HG03097 (cell line): ENCODE measurements around the gene GLRA1.
"Not testable (repeated sequence)": the region's sequence is repeated elsewhere in the genome, so short reads cannot be mapped to it uniquely, and the experiment has no call there.

Experiments used
- ATAC-seq: cut with Tn5 transposase; IDR thresholded peaks from one replicate; pipeline ENCODE4 v1.9.1; 2021; ENCODE audit not compliant: unreplicated experiment, low FRiP score

Gene GLRA1

DNA sequence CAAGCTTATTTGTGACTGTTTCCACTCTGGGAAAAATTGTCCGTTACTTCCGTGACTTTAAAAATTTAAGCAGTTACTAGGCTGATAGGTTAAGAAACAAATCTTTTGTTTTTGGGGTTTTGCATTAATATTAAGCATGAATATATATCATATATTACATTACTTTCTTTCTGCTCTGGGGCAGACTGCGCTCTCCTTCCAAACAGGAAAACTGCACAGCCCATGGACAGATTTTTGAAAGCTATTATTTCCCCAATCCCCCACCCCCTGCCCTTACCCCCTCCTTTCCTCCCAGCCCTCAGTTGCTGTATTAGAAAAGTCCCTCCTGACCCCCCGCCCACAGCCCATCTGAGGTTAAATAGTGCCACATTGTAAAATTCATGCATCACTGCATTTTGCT, 102.5 kb downstream of the GLRA1 start:
- ATAC-seq, result no peak

DNA sequence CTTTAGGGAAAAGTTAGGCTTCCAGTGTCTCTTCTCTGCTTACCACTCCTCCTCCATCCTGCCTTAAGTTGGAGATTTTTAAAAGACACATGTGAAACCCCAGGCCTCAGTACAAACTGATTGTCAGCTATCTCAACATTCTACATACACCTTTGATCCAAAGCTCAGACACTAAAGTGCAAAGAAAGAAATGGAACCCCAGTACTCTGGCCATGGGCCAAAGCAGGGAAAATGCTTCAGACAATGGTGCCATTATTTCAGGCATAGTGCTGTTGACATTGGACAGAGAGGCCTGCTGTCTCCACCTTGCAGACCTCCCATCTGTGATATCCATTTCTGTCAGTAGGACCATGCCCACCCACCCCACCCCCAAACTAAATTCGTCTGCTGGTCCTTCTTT, 103.7 kb downstream of the GLRA1 start:
- no peak for ATAC-seq

DNA sequence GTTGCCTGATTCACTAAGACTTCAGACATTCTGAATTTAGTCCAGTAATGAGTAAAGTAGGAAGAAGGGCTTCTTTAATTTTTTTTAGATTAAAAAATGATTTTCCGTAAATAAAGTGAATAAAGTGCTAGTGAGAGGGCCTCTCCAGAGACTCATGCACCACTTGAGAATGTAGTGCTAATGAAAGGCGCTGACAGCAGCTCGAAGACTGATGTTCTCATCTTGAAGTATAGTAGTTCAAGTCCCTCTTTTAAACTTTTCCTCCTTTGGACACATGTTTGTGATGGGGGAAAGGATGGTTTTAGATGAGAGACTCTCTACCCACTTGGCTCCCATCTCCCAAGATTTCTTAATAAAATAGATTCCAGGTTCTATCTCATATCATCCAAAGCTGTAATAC, 104.4 kb downstream of the GLRA1 start:
- ATAC-seq, result no peak

DNA sequence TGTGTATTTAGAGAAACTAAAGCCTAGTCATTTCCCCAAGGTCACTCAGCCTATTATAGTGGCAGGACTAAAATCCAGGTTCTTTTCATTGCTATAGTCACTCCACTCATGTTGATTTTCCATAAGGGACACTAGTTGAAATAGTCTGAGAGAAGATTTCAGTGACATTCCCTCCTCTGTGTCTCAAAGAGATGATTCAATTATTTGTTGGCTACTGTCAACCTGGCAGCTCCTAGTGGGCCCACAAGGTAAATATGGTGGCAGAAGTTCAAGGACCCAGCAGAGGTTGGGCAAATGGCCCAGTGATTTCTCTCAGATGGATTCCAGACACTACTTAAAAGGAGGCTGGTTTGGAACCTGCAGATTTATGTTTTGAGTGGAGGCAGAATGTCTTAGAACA, 104.8 kb downstream of the GLRA1 start:
- ATAC-seq, result no peak

DNA sequence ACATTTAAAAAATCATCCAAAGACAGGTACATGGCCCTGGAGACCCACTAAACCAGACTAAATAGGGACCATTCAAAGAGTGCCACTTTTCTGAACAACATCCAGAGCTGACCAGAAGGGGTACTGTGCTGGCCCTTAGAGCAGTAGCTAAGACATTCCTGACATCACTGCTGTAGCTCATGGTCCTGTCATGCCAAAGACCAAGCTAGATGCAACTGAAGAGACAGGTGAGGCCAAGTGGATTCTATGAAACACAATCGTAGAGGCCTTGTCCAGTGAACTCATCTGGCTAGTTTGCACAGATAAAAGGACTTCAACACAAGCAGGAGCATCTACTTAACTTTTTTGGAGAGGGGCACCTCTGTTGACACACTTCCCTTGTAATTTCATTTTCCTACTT, 109.6 kb downstream of the GLRA1 start:
- ATAC-seq, result no peak

DNA sequence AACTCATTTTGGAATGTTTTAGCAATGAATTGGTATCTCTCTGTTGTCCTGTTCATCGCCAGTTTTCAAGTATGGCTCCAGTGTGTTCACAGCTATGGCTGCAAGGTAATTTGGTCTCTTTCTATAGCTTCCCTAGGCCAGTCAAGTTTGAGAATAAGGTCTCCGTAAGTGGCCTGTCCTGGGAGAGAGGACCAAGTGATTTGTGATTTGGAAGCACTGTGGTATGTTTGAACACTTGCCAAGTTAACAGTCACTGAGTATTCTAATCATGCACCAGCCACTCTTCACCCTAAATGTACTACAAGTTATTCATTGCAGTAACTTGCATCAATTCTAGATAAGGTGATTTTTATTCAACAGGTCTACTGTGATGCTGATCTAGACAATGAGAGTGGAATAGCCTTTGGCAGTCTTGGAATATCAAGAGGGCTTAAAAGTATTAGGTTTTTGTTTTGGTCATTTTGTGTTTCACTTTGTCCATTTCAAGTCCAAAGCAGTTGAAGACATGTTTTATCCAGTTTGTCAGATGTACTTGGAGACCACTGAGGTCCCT, 111.8 kb downstream of the GLRA1 start:
- ATAC-seq, result no peak

DNA sequence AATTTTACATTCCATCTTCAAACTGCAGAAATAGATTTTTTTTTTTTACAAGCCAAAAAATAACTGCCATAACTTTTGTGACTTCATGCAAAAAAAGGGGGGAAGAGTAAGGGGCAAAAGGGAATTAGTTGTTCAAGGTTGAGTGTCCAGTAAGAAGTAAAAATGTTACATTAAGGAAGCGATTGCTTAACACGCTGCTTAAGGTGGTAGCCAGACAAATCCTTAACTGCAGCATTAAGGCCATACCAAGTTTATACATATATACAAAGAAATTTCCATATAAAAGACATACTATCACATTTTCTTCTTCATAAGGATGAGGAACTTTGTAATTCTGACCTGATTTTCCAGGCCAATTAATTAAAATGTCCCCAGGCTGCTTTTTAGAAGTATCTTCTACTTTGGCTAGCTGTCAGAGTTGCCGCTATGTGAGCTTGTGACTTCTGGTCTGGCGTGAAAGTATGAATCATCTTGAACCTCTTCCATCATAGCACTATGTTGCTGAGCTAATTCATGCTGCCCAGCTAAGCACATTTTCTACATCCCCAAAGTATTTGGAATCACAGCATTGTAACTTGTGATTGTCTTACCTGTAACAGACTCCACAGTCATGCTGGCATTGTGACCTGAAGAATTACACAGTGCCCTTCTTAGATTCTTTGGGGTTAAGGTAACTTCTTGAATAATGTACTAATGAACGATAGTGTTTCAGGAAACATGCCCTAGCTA, 112.9 kb downstream of the GLRA1 start:
- ATAC-seq, result no peak

DNA sequence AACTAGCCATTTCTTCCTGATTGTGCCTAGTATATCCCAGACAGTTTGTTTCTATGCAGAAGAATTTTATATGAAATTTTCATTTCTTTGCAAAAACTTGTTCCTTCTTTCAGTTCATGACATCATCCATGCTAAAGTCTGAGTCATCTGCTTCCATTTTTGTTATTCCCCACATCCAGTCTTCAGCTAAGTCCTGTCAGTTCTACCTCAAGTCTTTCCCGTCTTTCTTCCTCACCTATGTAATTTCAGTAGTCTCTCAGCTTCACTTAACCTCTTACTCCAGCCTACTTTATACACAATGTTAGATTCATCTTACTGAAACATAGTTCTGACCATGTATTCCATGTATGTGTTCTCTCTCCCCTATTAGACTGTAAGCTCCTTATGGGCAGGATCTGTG, 113.8 kb downstream of the GLRA1 start:
- ATAC-seq, result no peak

DNA sequence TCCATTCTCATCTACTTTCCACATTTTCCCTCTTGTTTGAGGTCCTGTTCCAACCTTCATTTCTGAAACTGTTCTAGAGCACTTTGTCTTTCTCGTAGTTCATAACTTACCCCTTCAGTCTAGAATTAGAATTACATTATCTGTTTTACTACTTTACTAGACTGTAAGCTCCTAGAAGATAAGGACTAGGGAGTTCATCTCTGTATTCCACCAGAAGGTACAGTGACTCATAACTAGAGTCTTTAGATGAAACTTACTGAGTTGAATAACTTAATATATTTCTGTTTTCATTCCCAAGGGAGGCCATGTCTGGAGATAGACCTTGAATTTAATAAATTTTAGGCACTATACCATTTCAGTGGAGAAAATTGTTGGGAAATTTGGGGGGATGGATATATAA, 114.2 kb downstream of the GLRA1 start:
- ATAC-seq, result no peak

DNA sequence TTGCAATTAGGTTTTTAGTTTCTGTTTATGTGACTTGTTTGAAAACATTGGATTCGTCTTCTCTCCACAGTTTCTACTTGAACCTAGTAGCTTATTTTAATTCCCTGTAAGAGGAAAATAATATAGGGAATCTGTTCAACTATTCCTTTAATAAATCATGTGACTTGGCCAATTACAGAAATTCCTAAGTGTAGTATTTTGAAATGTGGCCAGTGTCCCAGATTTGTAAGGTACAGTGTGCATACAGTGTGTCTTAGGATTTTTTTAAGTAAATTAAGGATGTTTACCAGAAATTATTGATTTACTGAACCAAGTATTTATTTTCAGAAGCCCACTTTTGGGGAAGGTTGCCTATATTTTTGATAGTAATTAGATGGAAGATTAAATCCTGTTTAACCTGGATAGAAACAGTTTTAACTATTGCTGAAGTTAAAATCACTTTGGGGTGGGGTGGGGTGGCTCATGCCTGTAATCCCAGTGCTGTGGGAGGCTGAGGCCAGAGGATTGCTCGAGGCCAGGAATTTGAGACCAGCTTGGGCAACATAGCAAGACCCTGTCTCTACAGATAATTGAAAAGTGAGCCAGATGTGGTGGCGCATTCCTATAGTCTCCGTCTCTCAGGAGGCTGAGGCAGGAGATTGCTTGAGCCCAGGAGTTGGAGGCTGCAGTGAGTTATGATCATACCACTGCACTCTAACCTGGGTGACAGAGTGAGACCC, 116.0 kb downstream of the GLRA1 start:
- no peak for ATAC-seq

DNA sequence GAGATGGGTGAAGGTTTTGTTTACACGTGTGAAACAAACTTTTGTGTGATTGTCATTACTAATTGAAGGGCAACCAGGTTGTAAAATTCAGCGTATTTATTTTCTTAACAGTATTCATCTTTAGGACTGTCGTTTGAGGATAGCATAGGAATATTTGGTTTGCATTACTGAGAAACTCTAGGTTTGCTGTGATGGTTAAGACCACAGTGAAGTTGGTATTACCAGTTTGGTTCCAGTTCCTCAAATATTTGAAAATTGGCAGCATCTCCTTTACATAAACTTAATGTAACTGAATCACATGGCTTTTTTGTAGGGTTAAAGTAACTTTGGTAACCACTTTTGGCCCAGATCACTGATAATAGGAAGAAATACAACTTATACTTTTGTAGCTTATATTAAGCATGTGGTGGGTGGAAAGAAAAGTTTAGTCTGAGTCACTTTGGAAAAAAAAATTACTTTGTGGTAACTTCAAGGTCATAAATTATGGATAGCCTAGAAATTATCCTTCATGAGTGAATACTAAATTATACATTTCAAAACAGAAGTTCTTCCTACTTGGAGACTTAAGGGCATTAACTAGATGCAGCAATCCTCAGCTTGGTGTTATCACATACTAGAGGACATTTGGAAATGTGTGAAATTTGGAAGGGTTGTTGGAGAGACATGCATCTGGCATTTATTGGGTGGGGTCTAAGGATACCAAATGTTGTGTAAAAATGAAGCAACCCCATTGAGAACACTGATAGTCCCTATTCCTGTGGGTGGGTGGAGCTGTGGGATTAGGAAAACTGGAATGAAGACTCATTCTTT, 119.0 kb downstream of the GLRA1 start:
- no peak for ATAC-seq

DNA sequence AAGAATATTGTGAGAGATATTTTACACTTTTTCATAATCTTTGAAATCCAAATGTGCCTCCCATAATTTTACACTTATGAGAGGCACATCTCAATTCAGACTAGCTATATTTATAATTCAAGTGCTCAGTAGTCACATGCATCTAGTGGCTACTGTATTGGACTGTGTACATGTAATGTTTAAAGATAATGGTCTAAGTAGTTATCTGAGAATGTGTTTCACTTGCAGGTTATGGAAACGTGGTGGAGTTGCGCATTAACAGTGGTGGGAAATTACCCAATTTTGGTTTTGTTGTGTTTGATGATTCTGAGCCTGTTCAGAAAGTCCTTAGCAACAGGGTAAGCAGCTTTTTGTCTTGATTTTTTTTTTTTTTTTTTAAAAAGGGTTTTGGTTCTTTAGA, 124.1 kb downstream of the GLRA1 start:
- peak; percentile 67 for ATAC-seq

DNA sequence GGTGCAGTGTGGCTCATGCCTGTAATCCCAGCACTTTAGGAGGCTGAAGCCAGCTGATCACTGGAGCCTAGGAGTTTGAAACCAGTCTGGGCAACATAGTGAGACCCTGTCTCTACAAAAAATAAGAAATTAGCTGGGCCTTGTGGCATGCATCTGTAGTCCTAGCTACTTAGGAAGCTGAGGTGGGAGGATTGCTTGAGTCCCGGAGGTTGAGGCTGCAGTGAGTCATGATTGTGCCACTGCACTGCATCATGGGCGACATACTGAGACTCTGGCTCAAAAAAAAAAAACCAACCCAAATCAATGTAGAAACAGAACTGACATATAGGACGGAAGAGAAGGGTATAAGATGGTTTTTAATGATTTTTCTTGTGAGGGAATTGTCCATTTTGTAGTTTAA, 125.2 kb downstream of the GLRA1 start:
- ATAC-seq, result no peak

DNA sequence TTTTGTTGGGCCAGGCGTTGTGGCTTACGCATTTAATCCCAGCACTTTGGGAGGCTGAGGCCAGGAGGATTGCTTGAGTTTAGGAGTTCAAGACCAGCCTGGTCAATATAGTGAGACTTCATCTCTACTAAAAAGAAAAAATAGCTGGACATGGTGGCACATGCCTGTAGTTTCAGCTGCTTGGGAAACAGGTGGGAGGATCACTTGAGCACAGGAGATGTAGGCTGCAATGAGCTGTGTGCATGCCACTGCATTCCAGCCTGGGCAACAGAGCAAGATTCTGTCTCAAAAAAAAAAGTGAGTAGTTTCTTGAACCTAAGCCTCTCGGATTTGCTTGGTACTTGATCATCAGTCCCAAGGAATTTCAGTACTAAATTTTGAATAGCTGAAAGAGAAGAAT, 126.0 kb downstream of the GLRA1 start:
- ATAC-seq, result no peak

DNA sequence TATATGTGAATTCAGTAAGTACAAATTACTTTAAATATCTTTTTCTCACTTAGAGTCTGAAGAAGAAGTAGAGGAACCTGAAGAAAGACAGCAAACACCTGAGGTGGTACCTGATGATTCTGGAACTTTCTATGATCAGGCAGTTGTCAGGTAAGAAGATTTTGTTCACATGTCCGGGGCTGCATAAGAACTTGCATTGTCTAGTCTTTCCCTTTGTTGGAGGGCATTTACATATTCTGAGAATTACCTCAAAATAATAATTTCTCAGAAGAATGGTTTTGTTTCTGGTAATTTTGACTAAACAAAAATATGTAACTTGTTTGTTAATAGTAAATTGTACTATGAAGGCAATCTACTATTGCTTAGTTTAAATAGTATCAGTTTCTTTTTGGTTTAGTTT, 129.2 kb downstream of the GLRA1 start:
- no peak for ATAC-seq

DNA sequence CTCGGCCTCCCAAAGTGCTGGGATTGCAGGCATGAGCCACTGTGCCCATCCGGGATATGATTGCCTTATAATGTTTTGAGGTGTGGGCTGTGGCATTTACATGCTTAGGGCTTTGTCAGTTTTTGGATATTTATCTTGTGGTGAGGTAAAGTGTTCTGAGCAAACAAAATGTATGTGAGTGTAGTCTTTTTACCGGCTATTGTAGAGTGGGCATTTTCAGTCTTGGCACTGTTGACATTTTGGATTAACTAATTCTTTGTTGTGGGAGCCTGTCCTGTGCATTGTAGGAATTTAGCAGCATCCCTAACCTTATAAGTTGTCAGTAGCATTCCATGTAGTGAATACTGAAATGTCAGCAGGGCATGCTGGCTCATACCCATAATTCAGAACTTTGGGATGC, 131.3 kb downstream of the GLRA1 start:
- no peak for ATAC-seq

DNA sequence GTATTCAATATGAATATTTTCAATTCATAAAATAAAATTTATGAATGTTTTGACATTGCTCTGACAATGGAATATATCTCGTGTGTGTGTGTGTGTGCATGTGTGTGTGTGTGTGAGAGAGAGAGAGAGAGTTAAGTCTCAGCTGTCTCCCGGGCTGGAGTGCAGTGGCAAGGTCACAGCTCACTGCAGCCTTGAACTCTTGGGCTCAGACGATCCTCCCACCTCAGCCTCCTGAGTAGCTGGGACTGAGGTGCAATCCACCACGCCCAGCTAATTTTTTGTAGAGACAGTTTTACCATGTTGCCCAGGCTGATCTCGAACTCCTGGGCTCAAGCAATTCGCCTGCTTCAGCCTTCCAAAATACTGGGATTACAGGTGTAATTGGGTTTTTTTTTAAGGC, 136.8 kb downstream of the GLRA1 start:
- no peak for ATAC-seq

DNA sequence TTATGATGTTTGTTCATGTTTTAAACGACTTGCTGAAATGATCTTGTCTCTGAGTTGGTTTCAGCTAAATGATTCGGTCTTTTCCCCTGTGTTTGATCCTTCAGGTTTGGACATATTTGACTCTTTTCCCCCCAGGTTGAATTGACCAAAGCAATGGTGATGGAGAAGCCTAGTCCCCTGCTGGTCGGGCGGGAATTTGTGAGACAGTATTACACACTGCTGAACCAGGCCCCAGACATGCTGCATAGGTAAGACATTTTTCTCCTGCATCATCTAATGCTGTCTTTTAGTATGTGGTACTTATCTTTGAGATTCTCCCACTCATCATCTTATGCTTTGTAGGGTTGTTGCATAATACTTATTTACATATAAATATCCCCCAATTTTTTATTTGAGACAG, 138.2 kb downstream of the GLRA1 start:
- ATAC-seq, result no peak

DNA sequence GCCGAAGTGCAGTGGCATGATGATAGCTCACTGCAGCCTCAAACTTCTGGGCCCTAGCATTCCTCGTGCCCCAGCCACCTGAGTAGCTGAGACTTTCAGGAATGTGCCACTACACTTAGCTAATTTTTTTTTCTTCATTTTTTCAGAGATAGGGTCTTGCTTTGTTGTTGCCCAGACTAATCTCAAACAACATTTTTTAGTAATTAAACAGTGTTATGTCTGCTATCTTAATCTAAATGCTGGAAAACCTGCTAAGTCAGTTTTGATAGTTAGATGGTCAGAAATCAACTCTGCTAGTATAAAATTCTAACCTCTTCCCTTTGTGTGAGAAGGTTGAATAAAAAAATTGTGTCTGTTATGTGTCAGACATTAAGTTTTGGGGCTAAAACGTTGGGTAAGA, 140.5 kb downstream of the GLRA1 start:
- no peak for ATAC-seq

DNA sequence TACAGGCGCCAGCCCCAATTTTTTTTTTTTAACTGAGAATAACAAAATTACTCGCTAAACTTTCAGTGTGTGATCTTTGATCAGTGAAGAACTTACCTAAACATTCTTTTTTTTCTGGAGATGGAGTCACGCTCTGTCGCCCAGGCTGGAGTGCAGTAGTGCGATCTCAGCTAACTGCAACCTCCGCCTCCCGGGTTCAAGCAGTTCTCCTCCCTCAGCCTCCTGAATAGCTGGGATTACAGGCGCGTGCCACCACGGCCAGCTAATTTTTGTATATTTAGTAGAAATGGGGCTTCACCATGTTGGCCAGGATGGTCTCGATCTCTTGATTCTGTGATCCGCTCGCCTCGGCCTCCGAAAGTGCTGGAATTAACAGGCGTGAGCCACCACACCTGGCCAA, 141.0 kb downstream of the GLRA1 start:
- ATAC-seq, result not testable (repeated sequence)

DNA sequence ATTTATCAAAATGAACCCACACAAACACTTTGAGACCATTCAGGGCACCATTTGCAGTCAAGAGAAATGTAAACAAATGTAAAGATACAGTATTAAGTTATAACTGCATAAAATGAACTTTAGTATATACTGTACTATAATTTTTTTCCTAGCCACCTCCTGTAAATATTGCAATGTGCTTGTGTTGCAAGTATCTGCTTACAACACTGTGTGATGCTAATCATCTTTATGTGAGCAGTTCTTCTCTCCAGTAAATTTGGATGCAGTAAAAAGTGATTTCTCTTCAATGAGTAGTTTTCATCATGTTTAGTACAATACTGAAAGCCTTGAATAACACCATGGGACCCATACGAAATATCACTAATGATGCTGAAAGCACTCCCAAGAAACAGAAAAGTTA, 143.4 kb downstream of the GLRA1 start:
- ATAC-seq, result no peak
